Measurements from ENCODE around the gene CSN3. TPM values are rescaled to one million over a fixed set of nuclear protein-coding genes. Genes with fewer than 3 reads are reported as not detected.
"Not testable (repeated sequence)": the region's sequence is repeated elsewhere in the genome, so short reads cannot be mapped to it uniquely, and the experiment has no call there.

The CSN3 gene
- total and polyA plus RNA-seq, 8 donors, result not detected

DNA sequence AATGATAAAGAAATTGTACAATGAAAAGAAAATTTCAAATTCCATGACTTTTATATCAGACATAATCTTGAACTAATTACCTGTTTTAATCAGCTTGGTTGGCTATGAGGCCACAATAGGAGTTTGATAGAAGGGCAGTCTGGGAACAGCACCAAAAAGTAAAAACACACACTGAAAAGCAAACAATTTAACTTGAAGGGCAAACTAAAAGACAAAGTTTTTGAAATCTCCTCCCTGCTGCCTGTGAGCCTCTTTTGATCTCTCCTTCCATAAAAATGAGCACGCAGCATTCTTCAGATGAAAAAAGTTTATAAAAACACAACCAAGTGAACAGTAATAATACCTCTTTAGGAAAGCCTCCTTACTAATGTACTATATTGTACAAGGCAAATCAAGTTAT lies 38.8 kb upstream of the CSN3 start:
- no peak for TF ChIP-seq POLR2A (IDR thresholded peaks at IDR 0.05)
- TF ChIP-seq POLR2AphosphoS5 (IDR thresholded peaks at IDR 0.05), result no peak
- TF ChIP-seq, protein P1, sequence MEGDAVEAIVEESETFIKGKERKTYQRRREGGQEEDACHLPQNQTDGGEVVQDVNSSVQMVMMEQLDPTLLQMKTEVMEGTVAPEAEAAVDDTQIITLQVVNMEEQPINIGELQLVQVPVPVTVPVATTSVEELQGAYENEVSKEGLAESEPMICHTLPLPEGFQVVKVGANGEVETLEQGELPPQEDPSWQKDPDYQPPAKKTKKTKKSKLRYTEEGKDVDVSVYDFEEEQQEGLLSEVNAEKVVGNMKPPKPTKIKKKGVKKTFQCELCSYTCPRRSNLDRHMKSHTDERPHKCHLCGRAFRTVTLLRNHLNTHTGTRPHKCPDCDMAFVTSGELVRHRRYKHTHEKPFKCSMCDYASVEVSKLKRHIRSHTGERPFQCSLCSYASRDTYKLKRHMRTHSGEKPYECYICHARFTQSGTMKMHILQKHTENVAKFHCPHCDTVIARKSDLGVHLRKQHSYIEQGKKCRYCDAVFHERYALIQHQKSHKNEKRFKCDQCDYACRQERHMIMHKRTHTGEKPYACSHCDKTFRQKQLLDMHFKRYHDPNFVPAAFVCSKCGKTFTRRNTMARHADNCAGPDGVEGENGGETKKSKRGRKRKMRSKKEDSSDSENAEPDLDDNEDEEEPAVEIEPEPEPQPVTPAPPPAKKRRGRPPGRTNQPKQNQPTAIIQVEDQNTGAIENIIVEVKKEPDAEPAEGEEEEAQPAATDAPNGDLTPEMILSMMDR (IDR thresholded peaks at IDR 0.05), result no peak
- no peak for TF ChIP-seq EP300 (IDR thresholded peaks at IDR 0.05)
- Histone ChIP-seq H3K27ac (no peak overlapping the region), H3K27me3 (no peaks in the 10 kb centered on the region), H3K36me3 (no peaks in the 10 kb centered on the region), H3K4me3 (no peak overlapping the region), H3K4me1 (peaks cover 2 to 6% (median 3%) of the 10 kb centered on the region in 4 donors), H3K9me3 (no peaks in the 10 kb centered on the region)
- DNase-seq, result peak in 1 of 2 donors; percentile 23
- WGBS, 5 donors, result 16 to 43% (median 33%) methylated on average over 1 of the region's 1 CpG
- intact Hi-C loops (cut with DNase I; ENCODE audit: low total_unique reads), result no loop called here

DNA sequence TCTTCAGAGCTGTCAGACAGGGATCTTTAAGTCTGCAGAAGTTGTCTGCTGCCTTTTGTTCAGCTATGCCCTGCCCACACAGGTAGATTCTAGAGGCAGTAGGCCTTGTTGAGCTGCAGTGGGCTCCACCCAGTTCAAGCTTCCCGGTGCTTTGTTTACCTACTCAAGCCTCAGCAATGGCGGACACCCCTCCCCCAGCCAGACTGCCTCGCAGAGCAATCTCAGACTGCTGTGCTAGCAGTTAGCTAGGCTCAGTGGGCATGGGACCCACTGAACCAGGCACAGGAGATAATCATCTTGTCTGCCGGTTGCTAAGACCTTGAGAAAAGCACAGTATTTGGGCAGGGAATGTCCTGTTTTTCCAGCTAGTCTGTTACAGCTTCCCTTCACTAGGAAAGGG lies 29.6 kb upstream of the CSN3 start:
- DNase-seq; H3K9me3 ChIP-seq; H3K4me1 ChIP-seq; H3K27me3 ChIP-seq; H3K36me3 ChIP-seq; intact Hi-C loops (cut with DNase I; ENCODE audit: low total_unique reads); H3K4me3 ChIP-seq; H3K27ac ChIP-seq: not testable (repeated sequence)
- WGBS, 5 donors, result 47 to 69% (median 49%) methylated on average over 4 of the region's 4 CpGs

DNA sequence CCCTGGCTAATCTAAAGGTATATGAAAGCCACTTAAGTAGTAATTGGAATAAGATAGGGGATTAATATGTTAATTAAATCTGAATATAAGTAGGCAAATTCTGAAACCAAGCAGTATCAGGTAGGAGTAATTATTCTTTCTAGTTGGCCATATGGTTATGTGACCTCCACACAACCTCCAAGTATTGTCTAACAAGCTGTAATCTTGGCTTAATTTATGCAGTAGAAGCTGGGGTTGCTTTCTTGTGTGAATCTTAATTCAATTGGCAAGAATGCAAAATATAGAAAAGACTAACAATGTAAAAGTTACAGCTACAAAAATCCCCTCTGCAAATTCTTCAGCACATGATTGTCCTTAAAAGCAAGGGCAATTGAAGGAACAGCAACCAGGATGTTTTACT lies 26.3 kb upstream of the CSN3 start:
- H3K36me3 ChIP-seq; H3K27me3 ChIP-seq; H3K27ac ChIP-seq; H3K9me3 ChIP-seq; H3K4me1 ChIP-seq; DNase-seq; intact Hi-C loops (cut with DNase I; ENCODE audit: low total_unique reads); H3K4me3 ChIP-seq: not testable (repeated sequence)

DNA sequence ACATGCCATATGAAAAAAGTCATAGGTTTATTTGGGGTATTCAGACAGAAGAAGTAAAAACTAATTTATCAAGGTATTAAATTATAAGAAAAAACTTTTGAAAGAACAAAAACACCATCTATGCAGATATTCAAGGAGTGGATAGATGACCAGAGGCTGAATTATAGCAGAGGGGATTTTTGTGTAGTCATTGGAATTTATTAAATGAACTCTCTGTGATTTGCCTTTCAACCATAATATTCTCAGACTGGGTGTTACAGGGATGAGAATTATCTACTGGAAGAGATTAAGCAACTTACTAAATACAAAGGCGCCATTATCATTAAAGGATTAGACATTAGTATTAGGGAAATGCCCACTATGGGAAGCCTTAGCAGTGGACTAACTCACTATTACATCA lies 25.8 kb upstream of the CSN3 start:
- WGBS, 5 donors, result 96 to 100% (median 98%) methylated on average over 1 of the region's 1 CpG
- H3K4me3 ChIP-seq; H3K27ac ChIP-seq; DNase-seq; H3K36me3 ChIP-seq; H3K9me3 ChIP-seq; H3K4me1 ChIP-seq; intact Hi-C loops (cut with DNase I; ENCODE audit: low total_unique reads); H3K27me3 ChIP-seq: not testable (repeated sequence)

DNA sequence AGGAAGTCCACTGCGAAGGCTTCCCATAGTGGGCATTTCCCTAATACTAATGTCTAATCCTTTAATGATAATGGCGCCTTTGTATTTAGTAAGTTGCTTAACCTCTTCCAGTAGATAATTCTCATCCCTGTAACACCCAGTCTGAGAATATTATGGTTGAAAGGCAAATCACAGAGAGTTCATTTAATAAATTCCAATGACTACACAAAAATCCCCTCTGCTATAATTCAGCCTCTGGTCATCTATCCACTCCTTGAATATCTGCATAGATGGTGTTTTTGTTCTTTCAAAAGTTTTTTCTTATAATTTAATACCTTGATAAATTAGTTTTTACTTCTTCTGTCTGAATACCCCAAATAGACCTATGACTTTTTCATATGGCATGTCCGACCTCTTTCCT lies 21.0 kb upstream of the CSN3 start:
- H3K27me3 ChIP-seq; intact Hi-C loops (cut with DNase I; ENCODE audit: low total_unique reads); DNase-seq; H3K36me3 ChIP-seq; H3K9me3 ChIP-seq; H3K27ac ChIP-seq; H3K4me3 ChIP-seq; H3K4me1 ChIP-seq: not testable (repeated sequence)
- WGBS, 5 donors, result 92 to 95% (median 94%) methylated on average over 3 of the region's 3 CpGs

DNA sequence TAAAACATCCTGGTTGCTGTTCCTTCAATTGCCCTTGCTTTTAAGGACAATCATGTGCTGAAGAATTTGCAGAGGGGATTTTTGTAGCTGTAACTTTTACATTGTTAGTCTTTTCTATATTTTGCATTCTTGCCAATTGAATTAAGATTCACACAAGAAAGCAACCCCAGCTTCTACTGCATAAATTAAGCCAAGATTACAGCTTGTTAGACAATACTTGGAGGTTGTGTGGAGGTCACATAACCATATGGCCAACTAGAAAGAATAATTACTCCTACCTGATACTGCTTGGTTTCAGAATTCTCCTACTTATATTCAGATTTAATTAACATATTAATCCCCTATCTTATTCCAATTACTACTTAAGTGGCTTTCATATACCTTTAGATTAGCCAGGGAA lies 20.6 kb upstream of the CSN3 start:
- H3K27me3 ChIP-seq; H3K27ac ChIP-seq; H3K9me3 ChIP-seq; H3K4me3 ChIP-seq; intact Hi-C loops (cut with DNase I; ENCODE audit: low total_unique reads); H3K4me1 ChIP-seq; DNase-seq; H3K36me3 ChIP-seq: not testable (repeated sequence)

DNA sequence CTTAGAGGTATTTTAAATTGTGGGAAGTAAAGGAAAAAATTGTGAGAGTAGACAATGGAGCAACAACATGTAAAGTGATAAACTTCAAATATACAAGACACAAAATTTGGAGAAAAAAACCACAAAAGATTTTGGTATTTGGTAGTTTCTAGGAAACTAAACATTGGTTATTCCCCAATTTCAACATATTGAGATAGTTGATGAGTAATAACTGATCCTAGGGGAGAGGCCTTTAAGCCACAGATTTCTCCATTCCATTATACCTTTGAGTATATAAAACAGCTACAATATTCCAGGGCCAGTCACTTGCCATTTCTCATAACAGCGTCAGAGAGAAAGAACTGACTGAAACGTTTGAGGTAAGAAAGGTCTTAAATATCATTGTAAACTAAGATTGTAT lies 16.6 kb upstream of the CSN3 start, which contains the start of gene FDCSP:
Gene FDCSP, plus strand, starts transcription at position 301 of the 400 bp plus-strand sequence. CDS start 5,071 bp downstream, outside the sequence.
- DNase-seq, result no peak
- 45 to 59% (median 51%) methylated on average over 2 of the region's 2 CpGs for WGBS, 5 donors
- Histone ChIP-seq H3K27me3 (no peaks in the 10 kb centered on the region), H3K4me1 (no peaks in the 10 kb centered on the region), H3K9me3 (no peaks in the 10 kb centered on the region), H3K36me3 (no peaks in the 10 kb centered on the region), H3K4me3 (no peak within 1 kb of the TSS), H3K27ac (no peak within 1 kb of the TSS)
- TF ChIP-seq, protein P1 (IDR thresholded peaks at IDR 0.05), result no peak
- no peak for TF ChIP-seq POLR2A (IDR thresholded peaks at IDR 0.05)
- TF ChIP-seq POLR2AphosphoS5 (IDR thresholded peaks at IDR 0.05), result no peak
- no peak for TF ChIP-seq EP300 (IDR thresholded peaks at IDR 0.05)
- intact Hi-C loops (cut with DNase I; ENCODE audit: low total_unique reads), result no loop called here
